Retinal pigment epithelial cell (primary cell): ENCODE data around the gene DOCK6.

Source experiments
- DNase-seq: peaks from one replicate; pipeline ENCODE4 v3.0.0-alpha.2; 2010; ENCODE audit warnings: low read depth
- H3K4me3 ChIP-seq: 2 replicates; pipeline ENCODE4 v1.5.1; 2011; ENCODE audit warnings: mild to moderate bottlenecking, low read length, control low read depth, moderate library complexity
- CTCF ChIP-seq: conservative IDR thresholded peaks from 2 replicates; pipeline ENCODE4 v1.5.1; 2011; ENCODE audit warnings: low read depth, low read length, control low read depth, inconsistent platforms

DOCK6 gene

DNA sequence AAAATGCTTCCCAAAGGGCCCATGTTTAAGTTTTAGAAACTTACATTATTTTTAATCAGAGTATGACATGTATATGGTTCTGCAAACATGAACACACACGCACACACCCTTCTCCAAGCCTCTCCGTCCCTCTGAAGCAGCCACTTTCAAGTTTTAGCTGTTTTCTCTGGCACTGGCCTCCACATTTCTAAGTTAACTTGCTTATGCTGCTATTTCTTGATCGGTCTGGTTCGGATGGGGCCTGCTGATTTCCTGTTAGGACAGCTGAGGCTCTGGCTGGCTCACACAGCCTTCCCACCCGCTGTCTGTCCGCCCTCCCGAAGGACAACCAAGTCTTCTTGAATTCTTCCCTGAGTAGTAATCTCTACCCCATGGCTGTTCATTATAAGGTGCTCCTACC, 111.1 kb downstream of the DOCK6 start:
- H3K4me3 ChIP-seq, result no peak overlapping the region
- no peak for TF ChIP-seq CTCF
- no peak for DNase-seq
